GM23338 (cell line): ENCODE results near the gene NXPH2. TPM values are rescaled to one million over a fixed set of nuclear protein-coding genes. Genes with fewer than 3 reads are reported as not detected.

Experiments
- ATAC-seq: fragments of 200-7000 bp; cut with Tn5 transposase; 3 replicates; pipeline ENCODE4 v1.9.1; 2020
- DNase-seq: peaks from one replicate; pipeline ENCODE4 v3.0.0-alpha.2; 2015; ENCODE audit warnings: low spot score
- H2AFZ ChIP-seq: fragments of 200-600 bp; sonication (generic); 2 replicates; pipeline ENCODE4 v1.8.0; 2016; ENCODE audit warnings: antibody characterized with exemption, mild to moderate bottlenecking, moderate library complexity
- H3F3A ChIP-seq: fragments of 200-600 bp; sonication (generic); replicated peaks from 2 replicates; pipeline ENCODE4 v1.8.0; 2017; ENCODE audit warnings: antibody characterized with exemption, mixed run types, low read depth
- H3K27ac ChIP-seq: fragments of 200-600 bp; sonication (generic); 2 replicates; pipeline ENCODE4 v1.6.1; 2016; ENCODE audit warnings: low read depth
- H3K27me3 ChIP-seq: fragments of 200-600 bp; sonication (generic); 2 replicates; pipeline ENCODE4 v1.8.0; 2016; ENCODE audit warnings: mild to moderate bottlenecking, mixed run types, moderate library complexity; ENCODE audit not compliant: insufficient read depth
- H3K36me3 ChIP-seq: fragments of 200-600 bp; sonication (generic); 2 replicates; pipeline ENCODE4 v1.8.0; 2016; ENCODE audit warnings: mild to moderate bottlenecking; ENCODE audit not compliant: insufficient read depth
- H3K4me1 ChIP-seq: fragments of 200-600 bp; sonication (generic); 2 replicates; pipeline ENCODE4 v1.8.0; 2016; ENCODE audit warnings: mild to moderate bottlenecking, moderate library complexity; ENCODE audit not compliant: insufficient read depth
- H3K4me2 ChIP-seq: fragments of 200-600 bp; sonication (generic); 2 replicates; pipeline ENCODE4 v1.7.1; 2017; ENCODE audit warnings: mixed run types
- H3K4me3 ChIP-seq: fragments of 200-600 bp; sonication (generic); 2 replicates; pipeline ENCODE4 v1.6.1; 2016; ENCODE audit warnings: mixed run types
- H3K79me2 ChIP-seq: fragments of 200-600 bp; sonication (generic); replicated peaks from 2 replicates; pipeline ENCODE4 v1.8.0; 2017; ENCODE audit warnings: mild to moderate bottlenecking; ENCODE audit not compliant: insufficient read depth
- H3K9me2 ChIP-seq: fragments of 200-600 bp; sonication (generic); 2 replicates; pipeline ENCODE4 v1.8.0; 2017; ENCODE audit not compliant: insufficient read depth
- H4K20me1 ChIP-seq: fragments of 200-600 bp; sonication (generic); replicated peaks from 2 replicates; pipeline ENCODE4 v1.8.0; 2017; ENCODE audit warnings: mild to moderate bottlenecking; ENCODE audit not compliant: insufficient read depth
- H3K27ac Mint-ChIP-seq: 2 replicates; pipeline ENCODE4 v1.8.0; 2020; ENCODE audit warnings: inconsistent platforms, mild to moderate bottlenecking, moderate library complexity, mixed read lengths
- H3K27me3 Mint-ChIP-seq: 3 replicates; pipeline ENCODE4 v1.8.0; 2022; ENCODE audit warnings: low read depth, mild to moderate bottlenecking, moderate library complexity, mixed read lengths, inconsistent platforms; ENCODE audit not compliant: insufficient read depth, poor library complexity
- H3K36me3 Mint-ChIP-seq: 3 replicates; pipeline ENCODE4 v1.8.0; 2021; ENCODE audit warnings: low read depth, mild to moderate bottlenecking, inconsistent platforms, moderate library complexity, mixed read lengths
- H3K4me1 Mint-ChIP-seq: 3 replicates; pipeline ENCODE4 v1.8.0; 2020; ENCODE audit warnings: mild to moderate bottlenecking, inconsistent platforms, mixed read lengths
- H3K4me3 Mint-ChIP-seq: 3 replicates; pipeline ENCODE4 v1.8.0; 2021; ENCODE audit warnings: moderate library complexity, mild to moderate bottlenecking, inconsistent platforms, mixed read lengths
- H3K9me3 Mint-ChIP-seq: 3 replicates; pipeline ENCODE4 v1.8.0; 2020; ENCODE audit warnings: moderate library complexity, mild to moderate bottlenecking, inconsistent platforms, mixed read lengths
- CREB1 ChIP-seq: fragments of 250-450 bp; sonication (Bioruptor Pico); IDR thresholded peaks from 2 replicates; pipeline ENCODE4 v1.5.0; 2020; ENCODE audit warnings: low read depth, mild to moderate bottlenecking, moderate library complexity
- CTCF ChIP-seq, 2 experiments: fragments of 200-600 bp in 1 of 2; sonication (generic) in 1 of 2; conservative IDR thresholded peaks; 2 replicates each; pipeline versions ENCODE4 v1.5.1 to v1.6.1; 2016 to 2017; ENCODE audit warnings: antibody characterized with exemption in 2 of 2, low read depth in 2 of 2, mild to moderate bottlenecking in 2 of 2, moderate library complexity in 1 of 2
- NANOG ChIP-seq: IDR thresholded peaks from 2 replicates; pipeline ENCODE4 v1.6.1; 2016; ENCODE audit warnings: antibody characterized with exemption, borderline replicate concordance
- ZNF462 ChIP-seq: fragments of 250-450 bp; sonication (Bioruptor Pico); IDR thresholded peaks from 2 replicates; pipeline ENCODE4 v1.5.0; 2020; ENCODE audit warnings: mild to moderate bottlenecking, moderate library complexity
- polyA plus RNA-seq: library from polyadenylated mRNA; unstranded; fragments of >200 nt; fragmentation: Nextera tagmentation; extraction: Ambion mirVana; gene quantifications from 2 replicates; pipeline ENCODE4 v1.2.1, GENCODE V29; 2016
- total RNA-seq: library from RNA; depleted of rRNA; stranded (reverse); fragments of >200 nt; shearing (Covaris generic); gene quantifications from 2 replicates; pipeline ENCODE4 v1.2.3, GENCODE V29; 2014

Gene NXPH2
- total and polyA plus RNA-seq, 2 experiments from 2014 or later = 2.7 to 8.3 TPM

- no peak overlapping the region for H3K4me3 Mint-ChIP-seq
- H3K36me3 Mint-ChIP-seq = no peaks in the 10 kb centered on the region
- peaks cover 5% of the 10 kb centered on the region; the same call in 2 of the 3 replicates for H3K4me1 Mint-ChIP-seq
These were observed 67.1 kb downstream of the NXPH2 start for GRCh38 chr2:138713069-138713496.

More at GRCh38 chr2:138713069-138713496, 67.1 kb downstream of the NXPH2 start:
- Histone ChIP-seq H4K20me1 (no peaks in the 10 kb centered on the region), H3K4me2 (no peak overlapping the region), H3K9me2 (no peaks in the 10 kb centered on the region), H2AFZ (no peak overlapping the region), H3K36me3 (no peaks in the 10 kb centered on the region), H3K27ac (no peak overlapping the region), H3K4me1 (peaks cover 8% of the 10 kb centered on the region), H3K79me2 (no peaks in the 10 kb centered on the region), H3K4me3 (no peak overlapping the region), H3F3A (no peaks in the 10 kb centered on the region), H3K27me3 (no peaks in the 10 kb centered on the region)
- Mint-ChIP-seq H3K9me3 (no peaks in the 10 kb centered on the region), H3K27ac (no peak overlapping the region), H3K27me3 (peaks cover 5% of the 10 kb centered on the region)
- TF ChIP-seq CTCF (conservative IDR thresholded peaks at IDR 0.05; ENCODE audit: low read depth in 2 of 2) (0 out of 4 replicates have a peak, but pooled peaks of 1 of the 2 experiments have one; percentile 7), ZNF462 (CRISPR knock-in tag) (peak; percentile 26; the same call in 1 of the 2 replicates), CREB1 (CRISPR knock-in tag) (no peak), NANOG (no peak)
- ATAC-seq (no peak), DNase-seq (no peak)
